OCI-LY1 (cell line): ENCODE results near the gene BPIFB6.

Experiments
- H2AFZ ChIP-seq: fragments of 200-600 bp; sonication (generic), shearing (Covaris generic); 2 replicates; pipeline ENCODE4 v1.6.0; 2014; ENCODE audit warnings: antibody characterized with exemption, mild to moderate bottlenecking, low read length
- H3F3A ChIP-seq: fragments of 200-600 bp; sonication (generic), shearing (Covaris generic); 2 replicates; pipeline ENCODE4 v1.6.0; 2014; ENCODE audit warnings: mild to moderate bottlenecking, antibody characterized with exemption, low read length, moderate library complexity; ENCODE audit not compliant: insufficient read depth
- H3K27ac ChIP-seq: fragments of 200-600 bp; sonication (generic); 2 replicates; pipeline ENCODE4 v1.5.1; 2014; ENCODE audit warnings: low read length, mixed run types, mild to moderate bottlenecking, low read depth; ENCODE audit not compliant: poor library complexity, severe bottlenecking
- H3K27me3 ChIP-seq: fragments of 200-600 bp; sonication (generic); 2 replicates; pipeline ENCODE4 v1.6.0; 2014; ENCODE audit warnings: antibody characterized with exemption, mild to moderate bottlenecking, low read length, moderate library complexity; ENCODE audit not compliant: insufficient read depth
- H3K36me3 ChIP-seq: fragments of 200-600 bp; sonication (generic); 2 replicates; pipeline ENCODE4 v1.6.1; 2014; ENCODE audit warnings: mild to moderate bottlenecking, antibody characterized with exemption, low read length, moderate library complexity, mixed read lengths; ENCODE audit not compliant: insufficient read depth
- H3K4me1 ChIP-seq: fragments of 200-600 bp; sonication (generic); 2 replicates; pipeline ENCODE4 v1.5.1; 2014; ENCODE audit warnings: mild to moderate bottlenecking, low read length, moderate library complexity; ENCODE audit not compliant: insufficient read depth, severe bottlenecking
- H3K4me2 ChIP-seq: fragments of 200-600 bp; sonication (generic), shearing (Covaris generic); 2 replicates; pipeline ENCODE4 v1.6.1; 2014; ENCODE audit warnings: low read length
- H3K4me3 ChIP-seq: fragments of 200-600 bp; sonication (generic); 2 replicates; pipeline ENCODE4 v1.5.1; 2014; ENCODE audit warnings: low read length, low read depth, mild to moderate bottlenecking, mixed read lengths; ENCODE audit not compliant: poor library complexity, severe bottlenecking
- H3K79me2 ChIP-seq: fragments of 200-600 bp; shearing (Covaris generic); 2 replicates; pipeline ENCODE4 v1.6.1; 2016; ENCODE audit warnings: mixed run types, low read length, mixed read lengths; ENCODE audit not compliant: insufficient read depth
- H3K9ac ChIP-seq: fragments of 200-600 bp; sonication (generic), shearing (Covaris generic); 2 replicates; pipeline ENCODE4 v1.6.1; 2014; ENCODE audit warnings: mild to moderate bottlenecking, low read length, mixed read lengths
- H3K9me2 ChIP-seq: fragments of 200-600 bp; sonication (generic), shearing (Covaris generic); 2 replicates; pipeline ENCODE4 v1.6.1; 2014; ENCODE audit warnings: low read depth, mild to moderate bottlenecking, low read length, mixed read lengths
- H3K9me3 ChIP-seq: fragments of 200-600 bp; shearing (Covaris generic); 2 replicates; pipeline ENCODE4 v1.6.1; 2014; ENCODE audit warnings: low read length, mixed read lengths
- H4K20me1 ChIP-seq: fragments of 200-600 bp; sonication (generic), shearing (Covaris generic); 2 replicates; pipeline ENCODE4 v1.6.0; 2016; ENCODE audit warnings: mild to moderate bottlenecking, low read length; ENCODE audit not compliant: insufficient read depth
- CTCF ChIP-seq: fragments of 200-600 bp; sonication (generic), shearing (Covaris generic); IDR thresholded peaks from 2 replicates; pipeline ENCODE4 v1.5.1; 2017; ENCODE audit warnings: mild to moderate bottlenecking, antibody characterized with exemption, low read length, moderate library complexity, mixed read lengths
- EZH2 ChIP-seq: fragments of 200-600 bp; sonication (generic), shearing (Covaris generic); IDR thresholded peaks from 2 replicates; pipeline ENCODE4 v1.8.0; 2017; ENCODE audit warnings: borderline replicate concordance, mixed run types, mild to moderate bottlenecking, antibody characterized with exemption, low read length, moderate library complexity, mixed read lengths

BPIFB6 gene

GRCh38 chr20:32997431-32997830, 34.0 kb upstream of the BPIFB6 start:
- H3K9me3 ChIP-seq, result peaks cover 9% of the 10 kb centered on the region; the same call in 1 of the 2 replicates

DNA sequence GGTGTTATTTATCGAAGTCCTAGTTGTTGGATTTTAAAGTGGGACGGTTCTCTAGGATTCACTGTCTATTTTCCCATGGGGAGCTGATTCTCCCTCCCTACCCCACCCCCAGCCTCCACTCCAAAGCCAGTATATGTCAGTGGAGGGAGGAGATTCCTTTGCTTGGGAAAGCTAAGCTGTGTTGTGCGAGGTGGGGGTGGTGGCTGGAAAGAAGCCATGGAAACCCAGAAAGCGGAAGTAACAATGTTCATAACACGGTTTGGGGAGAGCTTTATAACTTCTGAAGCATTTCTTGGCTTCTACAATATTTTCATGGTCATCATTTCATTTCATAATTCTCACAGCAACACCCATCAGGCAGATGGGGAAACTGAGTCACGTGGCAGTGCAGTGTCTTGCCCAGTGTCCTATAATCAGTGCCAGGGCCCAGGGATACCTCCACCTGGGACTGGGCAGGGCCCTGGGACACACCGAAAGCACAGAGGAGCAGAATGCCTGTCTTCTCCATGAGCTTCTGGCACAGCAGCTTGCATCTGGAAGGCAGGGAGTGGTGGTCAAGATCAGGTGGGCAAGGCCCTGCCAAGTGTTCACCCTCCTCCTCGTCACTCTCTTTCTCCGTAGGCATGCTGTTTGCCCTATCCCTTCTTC, 31.7 kb upstream of the BPIFB6 start:
- no peaks in the 10 kb centered on the region for H3K9me2 ChIP-seq
- peaks cover 9% of the 10 kb centered on the region; the same call in 1 of the 2 replicates for H3K9me3 ChIP-seq
- no peaks in the 10 kb centered on the region for H3K4me1 ChIP-seq
- no peak overlapping the region for H3K4me2 ChIP-seq
- no peak overlapping the region for H2AFZ ChIP-seq
- no peaks in the 10 kb centered on the region for H3F3A ChIP-seq
- no peak overlapping the region for H3K27ac ChIP-seq
- peaks cover 4% of the 10 kb centered on the region; the same call in 1 of the 2 replicates for H3K27me3 ChIP-seq
- no peaks in the 10 kb centered on the region for H3K79me2 ChIP-seq
- no peaks in the 10 kb centered on the region; the same call in 1 of the 2 replicates for H3K36me3 ChIP-seq
- no peak overlapping the region for H3K9ac ChIP-seq
- H3K4me3 ChIP-seq, result no peak overlapping the region
- H4K20me1 ChIP-seq, result no peaks in the 10 kb centered on the region
- no peak for TF ChIP-seq EZH2
- no peak for TF ChIP-seq CTCF

More at GRCh38 chr20:32997431-32997830, 34.0 kb upstream of the BPIFB6 start:
- Histone ChIP-seq H3K27ac (no peak overlapping the region), H3K36me3 (no peaks in the 10 kb centered on the region; the same call in 1 of the 2 replicates), H3K4me2 (no peak overlapping the region), H3K27me3 (peaks cover 4% of the 10 kb centered on the region; the same call in 1 of the 2 replicates), H2AFZ (no peak overlapping the region), H3K79me2 (no peaks in the 10 kb centered on the region), H3K4me3 (no peak overlapping the region), H4K20me1 (no peaks in the 10 kb centered on the region), H3F3A (no peaks in the 10 kb centered on the region), H3K9me2 (no peaks in the 10 kb centered on the region), H3K4me1 (no peaks in the 10 kb centered on the region), H3K9ac (no peak overlapping the region)
- no peak for TF ChIP-seq CTCF
- no peak for TF ChIP-seq EZH2

- Histone ChIP-seq H3K4me1 (no peaks in the 10 kb centered on the region), H3K27me3 (peaks cover 4% of the 10 kb centered on the region; the same call in 1 of the 2 replicates), H3K27ac (no peak overlapping the region), H3K79me2 (no peaks in the 10 kb centered on the region), H3K36me3 (no peaks in the 10 kb centered on the region), H3K9me3 (0 out of 2 replicates have a peak, but pooled peaks cover under 1% of the 10 kb centered on the region), H4K20me1 (no peaks in the 10 kb centered on the region), H3K9me2 (no peaks in the 10 kb centered on the region), H3F3A (no peaks in the 10 kb centered on the region), H3K9ac (no peak overlapping the region), H2AFZ (no peak overlapping the region), H3K4me3 (no peak overlapping the region), H3K4me2 (no peak overlapping the region)
- no peak for TF ChIP-seq CTCF
- TF ChIP-seq EZH2, result no peak
Observed at GRCh38 chr20:33000802-33001466, 30.5 kb upstream of the BPIFB6 start.
